ENCODE measurements around the gene RASEF.

RASEF gene

DNA sequence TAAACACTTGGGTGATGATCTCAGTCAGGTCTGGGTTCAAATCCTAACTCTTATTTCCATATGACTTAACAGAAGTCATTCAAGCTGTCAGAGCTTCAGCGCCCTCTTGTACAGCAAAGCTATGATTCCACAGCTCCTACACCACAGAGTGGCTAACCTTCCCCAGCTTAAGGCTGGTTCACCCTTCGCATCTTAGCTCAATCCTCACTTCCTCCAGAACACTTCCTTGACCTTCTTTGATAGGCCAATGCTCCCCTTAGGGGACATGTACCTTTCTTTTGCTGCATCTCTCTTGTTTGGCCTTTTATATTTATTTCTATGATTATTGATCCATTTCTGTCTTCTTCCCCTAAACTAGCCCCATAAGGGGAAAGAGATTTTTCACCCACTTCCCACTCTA lies 57.0 kb downstream of the RASEF start:
- no peak overlapping the region for H3K27ac ChIP-seq
- in situ Hi-C loops (cut with HindIII; ENCODE audit: low pct_ligation_motif_present, low sequenced_read_pairs), result no loop called here
- no peak for DNase-seq
- H3K36me3 ChIP-seq (replicated peaks), result no peaks in the 10 kb centered on the region
- H3K4me3 ChIP-seq (ENCODE audit: low read depth, low read length), result no peak overlapping the region
- H3K27me3 ChIP-seq (replicated peaks), result no peaks in the 10 kb centered on the region
- TF ChIP-seq, protein P1, sequence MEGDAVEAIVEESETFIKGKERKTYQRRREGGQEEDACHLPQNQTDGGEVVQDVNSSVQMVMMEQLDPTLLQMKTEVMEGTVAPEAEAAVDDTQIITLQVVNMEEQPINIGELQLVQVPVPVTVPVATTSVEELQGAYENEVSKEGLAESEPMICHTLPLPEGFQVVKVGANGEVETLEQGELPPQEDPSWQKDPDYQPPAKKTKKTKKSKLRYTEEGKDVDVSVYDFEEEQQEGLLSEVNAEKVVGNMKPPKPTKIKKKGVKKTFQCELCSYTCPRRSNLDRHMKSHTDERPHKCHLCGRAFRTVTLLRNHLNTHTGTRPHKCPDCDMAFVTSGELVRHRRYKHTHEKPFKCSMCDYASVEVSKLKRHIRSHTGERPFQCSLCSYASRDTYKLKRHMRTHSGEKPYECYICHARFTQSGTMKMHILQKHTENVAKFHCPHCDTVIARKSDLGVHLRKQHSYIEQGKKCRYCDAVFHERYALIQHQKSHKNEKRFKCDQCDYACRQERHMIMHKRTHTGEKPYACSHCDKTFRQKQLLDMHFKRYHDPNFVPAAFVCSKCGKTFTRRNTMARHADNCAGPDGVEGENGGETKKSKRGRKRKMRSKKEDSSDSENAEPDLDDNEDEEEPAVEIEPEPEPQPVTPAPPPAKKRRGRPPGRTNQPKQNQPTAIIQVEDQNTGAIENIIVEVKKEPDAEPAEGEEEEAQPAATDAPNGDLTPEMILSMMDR (IDR thresholded peaks at IDR 0.05; ENCODE audit: low read depth, low read length, missing control alignments), result no peak

DNA sequence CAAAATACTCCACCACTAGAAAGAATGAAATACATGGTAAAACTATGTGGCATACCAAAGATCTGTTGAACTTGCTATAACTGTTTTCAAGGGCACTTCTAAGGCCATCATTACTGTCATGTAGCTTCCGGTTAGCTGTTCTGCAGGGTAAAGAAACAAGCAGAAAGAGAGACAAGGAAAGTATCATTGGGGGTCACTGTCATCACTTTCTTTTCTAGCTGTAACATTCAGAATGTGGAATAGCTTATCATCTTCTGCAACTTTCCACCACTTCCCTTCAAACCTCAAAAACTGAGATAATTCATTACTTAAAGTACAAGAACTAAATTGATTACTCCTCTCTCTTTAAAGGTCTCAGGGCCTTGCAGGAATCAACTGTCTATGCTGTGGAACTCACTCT lies 57.6 kb downstream of the RASEF start:
- in situ Hi-C loops (cut with HindIII; ENCODE audit: low pct_ligation_motif_present, low sequenced_read_pairs), result no loop called here
- Histone ChIP-seq H3K27me3 (replicated peaks) (no peaks in the 10 kb centered on the region), H3K27ac (no peak overlapping the region), H3K36me3 (replicated peaks) (no peaks in the 10 kb centered on the region), H3K4me3 (ENCODE audit: low read depth, low read length) (no peak overlapping the region)
- DNase-seq, result no peak
- TF ChIP-seq, protein P1 (IDR thresholded peaks at IDR 0.05; ENCODE audit: low read depth, low read length, missing control alignments), result no peak

DNA sequence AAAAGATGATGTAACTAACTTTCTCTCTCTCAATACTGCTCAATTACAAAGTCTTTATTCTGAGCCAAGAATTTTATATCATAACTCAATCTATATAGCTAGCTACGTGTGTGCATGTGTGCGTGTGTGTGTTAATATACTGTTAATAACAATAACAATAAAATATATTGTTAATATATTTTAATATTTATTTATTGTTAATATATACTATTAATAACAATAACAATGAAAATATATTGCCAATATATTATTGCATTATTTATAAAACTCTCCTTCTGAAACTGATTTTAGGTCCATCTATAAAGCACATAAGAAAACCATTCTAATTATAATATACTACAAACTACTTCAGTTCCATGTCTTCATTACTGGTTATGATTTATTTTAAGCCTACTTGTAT lies 60.6 kb downstream of the RASEF start:
- Histone ChIP-seq H3K27ac (no peak overlapping the region), H3K27me3 (replicated peaks) (no peaks in the 10 kb centered on the region), H3K4me3 (ENCODE audit: low read depth, low read length) (no peak overlapping the region), H3K36me3 (replicated peaks) (no peaks in the 10 kb centered on the region)
- TF ChIP-seq, protein P1 (IDR thresholded peaks at IDR 0.05; ENCODE audit: low read depth, low read length, missing control alignments), result no peak
- no peak for DNase-seq
- in situ Hi-C loops (cut with HindIII; ENCODE audit: low pct_ligation_motif_present, low sequenced_read_pairs), result no loop called here

GRCh38 chr9:83000765-83001164 lies 62.2 kb downstream of the RASEF start:
- in situ Hi-C loops (cut with HindIII; ENCODE audit: low pct_ligation_motif_present, low sequenced_read_pairs), result no loop called here
- no peaks in the 10 kb centered on the region for H3K36me3 ChIP-seq (replicated peaks)
- TF ChIP-seq, protein P1 (IDR thresholded peaks at IDR 0.05; ENCODE audit: low read depth, low read length, missing control alignments), result no peak
- H3K27ac ChIP-seq, result no peak overlapping the region
- no peak overlapping the region for H3K4me3 ChIP-seq (ENCODE audit: low read depth, low read length)
- no peak for DNase-seq
- no peaks in the 10 kb centered on the region for H3K27me3 ChIP-seq (replicated peaks)

DNA sequence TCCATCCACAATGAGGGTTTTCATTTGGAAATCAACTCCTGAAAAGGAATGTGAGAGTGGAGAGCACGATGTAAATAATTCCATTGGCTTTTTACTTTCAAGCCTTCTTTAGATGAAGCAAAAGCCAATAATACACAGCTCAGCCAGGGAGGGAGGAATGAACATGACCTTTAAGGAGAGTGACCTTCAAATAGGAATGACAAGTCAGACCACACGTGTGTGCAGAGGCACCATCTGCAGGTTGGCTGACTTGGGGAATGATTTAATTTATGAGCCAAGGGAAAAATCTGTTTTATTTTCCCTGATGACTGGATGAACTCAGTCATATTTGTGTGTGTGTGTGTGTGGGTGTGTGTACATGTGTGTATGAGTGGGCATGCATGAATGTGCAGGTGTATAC lies 64.5 kb downstream of the RASEF start:
- Histone ChIP-seq H3K27ac (no peak overlapping the region), H3K27me3 (replicated peaks) (no peaks in the 10 kb centered on the region), H3K4me3 (ENCODE audit: low read depth, low read length) (no peak overlapping the region), H3K36me3 (replicated peaks) (no peaks in the 10 kb centered on the region)
- in situ Hi-C loops (cut with HindIII; ENCODE audit: low pct_ligation_motif_present, low sequenced_read_pairs), result no loop called here
- no peak for DNase-seq
- TF ChIP-seq, protein P1 (IDR thresholded peaks at IDR 0.05; ENCODE audit: low read depth, low read length, missing control alignments), result no peak

- TF ChIP-seq, protein P1 (IDR thresholded peaks at IDR 0.05; ENCODE audit: low read depth, low read length, missing control alignments), result no peak
- in situ Hi-C loops (cut with HindIII; ENCODE audit: low pct_ligation_motif_present, low sequenced_read_pairs), result no loop called here
- Histone ChIP-seq H3K4me3 (ENCODE audit: low read depth, low read length) (no peak overlapping the region), H3K36me3 (replicated peaks) (no peaks in the 10 kb centered on the region), H3K27ac (no peak overlapping the region), H3K27me3 (replicated peaks) (no peaks in the 10 kb centered on the region)
- DNase-seq, result no peak
Observed at GRCh38 chr9:82997476-82998140, 65.3 kb downstream of the RASEF start.

Data from brain microvascular endothelial cell (primary cell).